HepG2 (cell line): ENCODE measurements around the gene CBX2. TPM values are rescaled to one million over a fixed set of nuclear protein-coding genes. Genes with fewer than 3 reads are reported as not detected.

Source experiments
- GATAD2A ChIP-seq: IDR thresholded peaks from 2 replicates; pipeline ENCODE4 v1.6.1; 2016
- GRHL1 ChIP-seq: sonication (generic); formaldehyde crosslinking; conservative IDR thresholded peaks from 2 replicates; pipeline ENCODE4 v1.8.0; 2022; ENCODE audit warnings: missing genetic modification reagents
- JDP2 ChIP-seq: sonication (generic); formaldehyde crosslinking; IDR thresholded peaks from 2 replicates; pipeline ENCODE4 v1.8.1; 2022; ENCODE audit warnings: missing genetic modification reagents, borderline replicate concordance
- KDM6A ChIP-seq: IDR thresholded peaks from 2 replicates; pipeline ENCODE4 v1.6.1; 2016; ENCODE audit warnings: low read depth
- ONECUT2 ChIP-seq: sonication (generic); formaldehyde crosslinking; IDR thresholded peaks from 2 replicates; pipeline ENCODE4 v1.4.0; 2020; ENCODE audit warnings: missing genetic modification reagents
- POGK ChIP-seq: sonication (generic); formaldehyde crosslinking; conservative IDR thresholded peaks from 2 replicates; pipeline ENCODE4 v1.8.0; 2022; ENCODE audit warnings: mild to moderate bottlenecking, moderate library complexity, missing genetic modification reagents
- SATB2 ChIP-seq: sonication (generic); formaldehyde crosslinking; IDR thresholded peaks from 2 replicates; pipeline ENCODE4 v1.5.0; 2020; ENCODE audit warnings: missing genetic modification reagents
- TARDBP ChIP-seq: sonication (generic); formaldehyde crosslinking; IDR thresholded peaks from 2 replicates; pipeline ENCODE4 v1.8.0; 2022; ENCODE audit warnings: mild to moderate bottlenecking, missing genetic modification reagents
- ZBTB14 ChIP-seq: sonication (generic); formaldehyde crosslinking; IDR thresholded peaks from 2 replicates; pipeline ENCODE4 v1.4.0; 2020; ENCODE audit warnings: missing genetic modification reagents
- ZNF30 ChIP-seq: sonication (generic); formaldehyde crosslinking; IDR thresholded peaks from 2 replicates; pipeline ENCODE4 v1.5.0; 2020; ENCODE audit warnings: mild to moderate bottlenecking, missing genetic modification reagents
- ZNF639 ChIP-seq: conservative IDR thresholded peaks from 2 replicates; pipeline ENCODE4 v1.6.1; 2018; ENCODE audit warnings: missing genetic modification reagents
- ZNF646 ChIP-seq: sonication (generic); formaldehyde crosslinking; IDR thresholded peaks from 2 replicates; pipeline ENCODE4 v1.9.0; 2021; ENCODE audit warnings: mild to moderate bottlenecking, missing genetic modification reagents
- ZSCAN5A ChIP-seq: sonication (generic); formaldehyde crosslinking; IDR thresholded peaks from 2 replicates; pipeline ENCODE4 v1.8.0; 2022; ENCODE audit warnings: mild to moderate bottlenecking, missing genetic modification reagents, borderline replicate concordance
- polyA plus RNA-seq, 8 experiments: library from polyadenylated mRNA; depleted of rRNA in 3 of 8; stranded (reverse) in 7 of 8; unstranded in 1 of 8; fragments of >200 nt; fragmentation: Illumina TruSeq in 4 of 8; extraction: Trizol in 4 of 8; gene quantifications; 2 replicates each; pipeline versions ENCODE4 v1.2.1 to v1.2.3, GENCODE V29; 2011 to 2016; ENCODE audit warnings: low read depth in 4 of 8, missing spikeins in 1 of 8, mixed read lengths in 1 of 8; ENCODE audit not compliant: insufficient read depth in 1 of 8
- total RNA-seq, 5 experiments: library from RNA; depleted of rRNA; stranded (reverse); fragments of >200 nt; fragmentation: Illumina TruSeq; extraction: Trizol; gene quantifications; 2 replicates each; pipeline ENCODE4 v1.2.3, GENCODE V29; 2016; ENCODE audit warnings: low read depth in 1 of 5

Gene CBX2
- total and polyA plus RNA-seq, 2 of the 13 experiments (the other 11 are each of a cell fraction or from before 2014, with no cell fraction given), result 14.5 to 31.1 TPM

GRCh38 chr17:79808763-79809529 lies 31.0 kb downstream of the CBX2 start (continued):
- TF ChIP-seq ZBTB14 (no peak), TARDBP (no peak), ZNF646 (CRISPR knock-in tag) (no peak), GATAD2A (peak; percentile 66), ZNF30 (no peak), JDP2 (no peak), ZSCAN5A (no peak), ZNF639 (CRISPR knock-in tag) (no peak), ONECUT2 (CRISPR knock-in tag) (no peak), POGK (CRISPR knock-in tag) (no peak), SATB2 (CRISPR knock-in tag) (no peak), GRHL1 (CRISPR knock-in tag) (no peak), KDM6A (no peak)
